Right cardiac atrium (tissue), 5 donors: ENCODE measurements around the gene XKR7. TPM values are rescaled to one million over a fixed set of nuclear protein-coding genes. Genes with fewer than 3 reads are reported as not detected.

Source experiments
- ATAC-seq, 2 donors: fragments of 200-7000 bp; cut with Tn5 transposase; one replicate each; pipeline versions ENCODE4 v1.8.0 to v1.9.1; 2020; ENCODE audit warnings: moderate library complexity in 2 of 2, mild to moderate bottlenecking in 1 of 2
- DNase-seq, 3 donors: peaks; one replicate each; pipeline ENCODE4 v3.0.0-alpha.2; 2020
- H3K27ac ChIP-seq: one replicate; pipeline ENCODE4 v1.5.1; 2013; ENCODE audit warnings: mild to moderate bottlenecking, low read length, control low read depth, moderate library complexity
- H3K27me3 ChIP-seq: one replicate; pipeline ENCODE4 v1.6.1; 2013; ENCODE audit not compliant: control insufficient read depth, insufficient read depth
- H3K4me1 ChIP-seq: one replicate; pipeline ENCODE4 v1.6.1; 2013; ENCODE audit warnings: low read length; ENCODE audit not compliant: control insufficient read depth, insufficient read depth
- H3K4me3 ChIP-seq: one replicate; pipeline ENCODE4 v1.5.1; 2013; ENCODE audit warnings: low read length, control low read depth
- H3K9me3 ChIP-seq: one replicate; pipeline ENCODE4 v1.6.1; 2013; ENCODE audit warnings: low read length; ENCODE audit not compliant: control insufficient read depth
- WGBS: extraction: QIAGEN DNeasy Blood & Tissue Kit; methylation state at CpG from one replicate; pipeline ENCODE4 v1.1.7; 2013; 5-methylcytosine and 5-hydroxymethylcytosine counted together
- intact Hi-C, 4 donors: fragments of 100-400 bp; cut with DNase I; formaldehyde crosslinking; loops; one replicate each; pipeline versions ENCODE4 v1.11.0 to v1.14.0; 2022 to 2023
- polyA plus RNA-seq: library from polyadenylated mRNA; stranded (reverse); fragments of 200-250 nt; gene quantifications from one replicate; pipeline ENCODE4 v1.2.3, GENCODE V29; 2013
- total RNA-seq, 4 donors: library from RNA; stranded (reverse); fragmentation: NEBNext Ultra II Directional; extraction: Animal tissue kit (Norgen Biotek cat#: 25700); gene quantifications; one replicate each; pipeline ENCODE4 v1.2.1, GENCODE V29; 2021
- donor health status: healthy with polysubstance abuse.
- donor health status: DM: no; HTN: yes; CAD: no.
- donor health status: DM: no; HTN: no; CAD: no.
- donor health status: DM: no; HTN: yes; CAD: no; lungs with severe emphysema.
- donor health status: DM: yes; HTN: yes; CAD: no.

XKR7 gene
- total and polyA plus RNA-seq, 5 donors: under 0.01 TPM; not detected in 4

GRCh38 chr20:31984981-31985471, 17.1 kb downstream of the XKR7 start:
- DNase-seq: no peak
- no peak overlapping the region for H3K27ac ChIP-seq
- no peak for ATAC-seq
- H3K9me3 ChIP-seq: no peaks in the 10 kb centered on the region
- no peak overlapping the region for H3K4me3 ChIP-seq
- 24% methylated on average over 6 of the region's 6 CpGs for WGBS
- intact Hi-C loops: no loop called here
- no peaks in the 10 kb centered on the region for H3K27me3 ChIP-seq
- H3K4me1 ChIP-seq: no peaks in the 10 kb centered on the region

DNA sequence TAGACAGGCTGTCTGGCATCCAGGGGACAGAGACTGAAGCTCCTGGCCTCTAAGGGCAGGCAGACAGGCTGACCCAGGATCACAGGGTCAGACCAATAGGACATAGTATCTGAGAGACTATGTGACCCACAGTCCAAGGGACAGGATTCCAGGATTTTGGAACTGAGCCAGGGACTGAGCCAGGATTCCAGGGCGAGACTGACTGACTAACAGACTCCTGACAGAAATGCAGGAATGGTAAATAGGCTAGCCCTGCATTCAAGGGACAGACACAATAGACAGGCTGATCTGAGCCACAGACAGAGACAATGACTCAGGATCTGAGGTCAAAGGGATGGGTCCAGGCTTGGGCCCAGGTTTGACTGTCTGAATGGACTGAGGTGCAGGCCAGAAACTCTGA, 19.8 kb downstream of the XKR7 start:
- intact Hi-C loops: no loop called here
- H3K4me3 ChIP-seq: no peak overlapping the region
- no peaks in the 10 kb centered on the region for H3K27me3 ChIP-seq
- DNase-seq (no peak), ATAC-seq (peak in 1 of 2 donors; percentile 43)
- 44% methylated on average over 1 of the region's 1 CpG for WGBS
- H3K9me3 ChIP-seq: no peaks in the 10 kb centered on the region
- no peak overlapping the region for H3K27ac ChIP-seq
- no peaks in the 10 kb centered on the region for H3K4me1 ChIP-seq

- DNase-seq: no peak
- Histone ChIP-seq H3K27me3 (no peaks in the 10 kb centered on the region), H3K27ac (no peak overlapping the region), H3K4me3 (no peak overlapping the region), H3K9me3 (no peaks in the 10 kb centered on the region), H3K4me1 (no peaks in the 10 kb centered on the region)
- WGBS: 84% methylated on average over 5 of the region's 5 CpGs
- intact Hi-C loops: no loop called here
- no peak for ATAC-seq
These were observed 20.6 kb downstream of the XKR7 start for GRCh38 chr20:31988430-31989015.

- Histone ChIP-seq H3K4me1 (no peaks in the 10 kb centered on the region), H3K27ac (no peak overlapping the region), H3K9me3 (no peaks in the 10 kb centered on the region), H3K4me3 (no peak overlapping the region), H3K27me3 (no peaks in the 10 kb centered on the region)
- intact Hi-C loops: no loop called here
- ATAC-seq: peak; percentile 51 to 56
- DNase-seq: no peak
- WGBS: 56% methylated on average over 8 of the region's 8 CpGs
These were observed 21.2 kb downstream of the XKR7 start for GRCh38 chr20:31989030-31989645.

- DNase-seq: no peak
- H3K9me3 ChIP-seq: no peaks in the 10 kb centered on the region
- H3K4me1 ChIP-seq: no peaks in the 10 kb centered on the region
- WGBS: 53% methylated on average over 6 of the region's 6 CpGs
- H3K4me3 ChIP-seq: no peak overlapping the region
- no peaks in the 10 kb centered on the region for H3K27me3 ChIP-seq
- intact Hi-C loops: no loop called here
- H3K27ac ChIP-seq: no peak overlapping the region
- peak in 1 of 2 donors; percentile 6 for ATAC-seq
These were observed 22.8 kb downstream of the XKR7 start for GRCh38 chr20:31990641-31991338.

DNA sequence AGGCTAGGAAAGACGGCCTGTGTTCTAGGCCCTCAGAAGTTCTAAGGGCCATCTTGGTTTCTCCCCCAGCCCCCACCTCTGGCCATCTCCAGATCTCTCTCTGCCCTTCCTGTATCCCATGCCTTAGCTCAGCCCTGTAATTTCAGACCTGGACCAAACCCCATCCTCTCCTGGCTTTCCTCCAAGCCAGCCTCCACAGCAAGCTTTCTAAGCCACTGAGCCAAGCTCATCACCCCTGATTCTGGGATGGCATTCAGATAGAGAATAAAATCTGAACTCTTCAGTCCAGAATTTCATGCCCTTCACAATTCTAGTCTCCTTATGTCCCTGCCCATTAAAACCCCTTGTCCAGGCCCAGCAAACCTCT, 23.4 kb downstream of the XKR7 start:
- intact Hi-C loops: no loop called here
- Histone ChIP-seq H3K9me3 (no peaks in the 10 kb centered on the region), H3K4me3 (no peak overlapping the region), H3K4me1 (no peaks in the 10 kb centered on the region), H3K27me3 (no peaks in the 10 kb centered on the region), H3K27ac (no peak overlapping the region)
- ATAC-seq (no peak), DNase-seq (no peak)
- WGBS: 63% methylated on average over 1 of the region's 1 CpG

DNA sequence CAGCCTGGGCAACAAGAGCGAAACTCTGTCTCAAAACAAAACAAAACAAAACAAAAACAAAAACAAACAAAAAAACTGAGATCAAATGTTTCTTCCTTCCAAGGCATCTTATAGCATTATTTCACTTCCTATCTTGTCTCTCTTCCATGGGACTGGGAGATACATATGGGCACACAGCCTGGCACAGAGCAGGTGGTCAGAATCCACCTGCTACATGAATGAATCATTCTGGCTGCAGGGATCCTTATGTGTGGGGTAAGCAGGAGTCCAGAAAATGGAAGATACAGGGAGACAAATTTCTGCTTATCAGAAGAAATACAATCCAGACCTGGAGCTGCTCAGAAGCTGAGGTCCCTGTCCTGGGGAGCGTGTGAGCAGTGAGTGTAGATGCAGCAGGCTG, 24.1 kb downstream of the XKR7 start:
- DNase-seq (no peak), ATAC-seq (no peak)
- intact Hi-C loops: no loop called here
- 90% methylated on average over 2 of the region's 2 CpGs for WGBS
- Histone ChIP-seq H3K27ac (no peak overlapping the region), H3K9me3 (no peaks in the 10 kb centered on the region), H3K4me1 (no peaks in the 10 kb centered on the region), H3K27me3 (no peaks in the 10 kb centered on the region), H3K4me3 (no peak overlapping the region)

DNA sequence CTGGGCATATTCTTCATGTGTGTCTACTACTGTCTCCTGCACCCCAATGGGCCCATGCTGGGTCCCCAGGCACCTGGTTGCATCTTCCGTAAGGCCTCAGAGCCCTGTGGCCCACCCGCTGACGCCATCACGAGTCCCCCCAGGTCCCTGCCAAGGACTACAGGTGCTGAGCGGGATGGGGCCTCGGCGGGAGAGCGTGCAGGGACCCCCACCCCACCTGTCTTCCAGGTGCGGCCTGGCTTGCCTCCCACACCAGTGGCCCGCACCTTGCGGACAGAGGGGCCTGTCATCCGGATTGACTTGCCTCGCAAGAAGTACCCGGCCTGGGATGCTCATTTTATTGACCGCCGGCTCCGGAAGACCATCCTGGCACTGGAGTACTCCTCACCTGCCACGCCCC, 29.0 kb downstream of the XKR7 start:
- 93% methylated on average over 18 of the region's 18 CpGs for WGBS
- Histone ChIP-seq H3K27ac (no peak overlapping the region), H3K27me3 (no peaks in the 10 kb centered on the region), H3K4me3 (no peak overlapping the region), H3K9me3 (no peaks in the 10 kb centered on the region), H3K4me1 (no peaks in the 10 kb centered on the region)
- ATAC-seq: no peak
- intact Hi-C loops: no loop called here
- DNase-seq: no peak

DNA sequence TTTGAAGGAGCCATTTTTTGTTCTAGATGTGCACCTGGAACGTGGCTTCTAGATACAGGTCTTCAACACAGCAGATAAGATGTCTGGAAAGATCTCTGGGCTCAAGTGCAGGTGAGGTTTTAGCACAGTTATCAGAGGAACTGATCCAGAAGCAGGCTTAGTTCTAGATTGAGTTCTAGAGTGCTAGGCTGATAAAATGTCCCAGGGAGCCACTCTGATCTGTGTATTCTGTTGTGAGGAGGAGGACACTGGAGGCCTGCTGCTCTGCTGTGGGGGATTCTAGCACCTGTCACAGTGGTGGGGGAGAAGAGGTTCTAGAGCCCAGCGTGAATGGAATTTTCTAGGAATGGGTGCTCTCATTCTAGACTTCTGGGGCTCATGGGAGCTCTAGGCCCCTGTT, 30.3 kb downstream of the XKR7 start:
- Histone ChIP-seq H3K27me3 (no peaks in the 10 kb centered on the region), H3K4me3 (no peak overlapping the region), H3K9me3 (no peaks in the 10 kb centered on the region), H3K27ac (no peak overlapping the region), H3K4me1 (no peaks in the 10 kb centered on the region)
- WGBS: 60% methylated on average over 2 of the region's 2 CpGs
- ATAC-seq (no peak), DNase-seq (no peak)
- intact Hi-C loops: no loop called here

GRCh38 chr20:32003325-32003724, 35.4 kb downstream of the XKR7 start:
- DNase-seq (no peak), ATAC-seq (no peak)
- Histone ChIP-seq H3K9me3 (no peaks in the 10 kb centered on the region), H3K4me3 (no peak overlapping the region), H3K27me3 (no peaks in the 10 kb centered on the region), H3K4me1 (peaks cover 3% of the 10 kb centered on the region), H3K27ac (no peak overlapping the region)
- WGBS: 67% methylated on average over 2 of the region's 2 CpGs
- intact Hi-C loops: no loop called here

DNA sequence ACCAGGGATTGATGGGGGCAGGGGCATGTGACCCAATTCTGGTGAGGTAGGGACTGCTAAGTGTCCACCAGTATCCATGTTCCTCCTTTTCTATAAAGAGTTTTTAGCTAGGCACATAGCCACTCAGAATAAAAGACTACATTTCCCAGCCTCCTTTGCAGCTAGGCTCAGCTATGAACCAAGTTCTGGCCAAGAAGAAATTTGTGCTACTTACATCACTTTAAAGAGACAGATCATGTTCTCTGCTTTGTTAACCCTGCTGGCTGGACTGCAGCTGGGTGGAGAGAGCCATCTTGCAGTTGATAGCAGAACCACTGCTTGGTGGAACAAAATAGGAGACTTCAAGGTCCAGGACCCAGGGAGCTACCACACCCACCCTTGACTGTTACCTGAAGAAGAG, 37.0 kb downstream of the XKR7 start:
- intact Hi-C loops: no loop called here
- H3K4me1 ChIP-seq: peaks cover 3% of the 10 kb centered on the region
- H3K27me3 ChIP-seq: no peaks in the 10 kb centered on the region
- H3K9me3 ChIP-seq: no peaks in the 10 kb centered on the region
- H3K4me3 ChIP-seq: no peak overlapping the region
- no peak overlapping the region for H3K27ac ChIP-seq
- ATAC-seq: no peak
- no peak for DNase-seq
